SK-N-SH (cell line): ENCODE data around the gene PET100. TPM values are rescaled to one million over a fixed set of nuclear protein-coding genes. Genes with fewer than 3 reads are reported as not detected.

Experiments used
- CTCF ChIA-PET: fragments of 300-600, 350-600 bp; formaldehyde crosslinking; extraction: SDS; loops from one replicate; lab custom pipeline; 2021; lab: Yijun Ruan, JAX
- POLR2A ChIA-PET: fragments of 350-600 bp; sonication (Branson Sonifier 250); formaldehyde crosslinking; extraction: SDS; loops from one replicate; lab custom pipeline; 2020; ENCODE audit warnings: antibody characterized with exemption, inconsistent platforms; lab: Yijun Ruan, JAX
- DNase-seq: peaks from one replicate; pipeline ENCODE4 v3.0.0; 2012
- H2AFZ ChIP-seq: fragments of 200-600 bp; sonication (generic); 2 replicates; pipeline ENCODE4 v1.8.1; 2016; ENCODE audit warnings: antibody characterized with exemption, mild to moderate bottlenecking, low read depth
- H3F3A ChIP-seq: fragments of 200-600 bp; sonication (generic); replicated peaks from 2 replicates; pipeline ENCODE3; 2016; ENCODE audit warnings: antibody characterized with exemption, mild to moderate bottlenecking; ENCODE audit not compliant: insufficient read depth
- H3K27ac ChIP-seq, 2 experiments: fragments of 200-500 bp in 1 of 2; fragments of 200-600 bp in 1 of 2; sonication (Bioruptor generic) in 1 of 2; sonication (generic), shearing (Covaris generic) in 1 of 2; 2 replicates each; pipeline versions ENCODE4 v1.5.1 to v1.6.1; 2014 to 2016; ENCODE audit warnings: low read depth in 2 of 2, inconsistent platforms in 1 of 2, low read length in 1 of 2, mild to moderate bottlenecking in 1 of 2, mixed read lengths in 1 of 2
- H3K27me3 ChIP-seq: fragments of 200-600 bp; sonication (generic), shearing (Covaris generic); 2 replicates; pipeline ENCODE4 v1.6.1; 2016; ENCODE audit warnings: mixed run types; ENCODE audit not compliant: insufficient read depth
- H3K36me3 ChIP-seq, 2 experiments: fragments of 200-500 bp in 1 of 2; fragments of 200-600 bp in 1 of 2; sonication (Bioruptor generic) in 1 of 2; sonication (generic) in 1 of 2; replicated peaks in 1 of 2; 2 replicates each; pipeline versions ENCODE3 to v1.5.1; 2014 to 2016; ENCODE audit warnings: low read length in 1 of 2, mild to moderate bottlenecking in 1 of 2; ENCODE audit not compliant: insufficient read depth in 2 of 2, control insufficient read depth in 1 of 2
- H3K4me1 ChIP-seq, 2 experiments: fragments of 200-500 bp in 1 of 2; fragments of 200-600 bp in 1 of 2; sonication (Bioruptor generic) in 1 of 2; sonication (generic), shearing (Covaris generic) in 1 of 2; 2 replicates each; pipeline versions ENCODE4 v1.5.1 to v1.6.1; 2014 to 2016; ENCODE audit warnings: low read depth in 1 of 2, low read length in 1 of 2, mixed run types in 1 of 2; ENCODE audit not compliant: insufficient read depth in 2 of 2, control insufficient read depth in 1 of 2
- H3K4me2 ChIP-seq: fragments of 200-600 bp; sonication (generic), shearing (Covaris generic); 2 replicates; pipeline ENCODE4 v1.6.1; 2017; ENCODE audit warnings: mixed run types
- H3K4me3 ChIP-seq, 2 experiments: fragments of 200-500 bp in 1 of 2; fragments of 200-600 bp in 1 of 2; sonication (Bioruptor generic) in 1 of 2; sonication (generic), shearing (Covaris generic) in 1 of 2; 2 replicates each; pipeline versions ENCODE4 v1.5.1 to v1.8.1; 2014 to 2016; ENCODE audit warnings: low read depth in 2 of 2, inconsistent platforms in 1 of 2, low read length in 1 of 2, mild to moderate bottlenecking in 1 of 2, mixed read lengths in 1 of 2, moderate library complexity in 1 of 2
- H3K79me2 ChIP-seq: fragments of 200-600 bp; sonication (generic); 2 replicates; pipeline ENCODE4 v1.8.1; 2017; ENCODE audit warnings: mild to moderate bottlenecking; ENCODE audit not compliant: insufficient read depth
- H3K9ac ChIP-seq: fragments of 200-600 bp; sonication (generic); 2 replicates; pipeline ENCODE4 v1.6.1; 2017; ENCODE audit warnings: mixed run types
- H3K9me2 ChIP-seq: fragments of 200-600 bp; sonication (generic); 2 replicates; pipeline ENCODE4 v1.6.1; 2017; ENCODE audit warnings: mixed run types
- H3K9me3 ChIP-seq: fragments of 200-600 bp; sonication (generic); 2 replicates; pipeline ENCODE4 v1.6.1; 2017; ENCODE audit warnings: mixed run types, mild to moderate bottlenecking, moderate library complexity
- H4K20me1 ChIP-seq: fragments of 200-600 bp; sonication (generic); 2 replicates; pipeline ENCODE4 v1.6.1; 2017; ENCODE audit warnings: mild to moderate bottlenecking, mixed run types; ENCODE audit not compliant: insufficient read depth
- CHD2 ChIP-seq: fragments of 150-350 bp; IDR thresholded peaks from 2 replicates; pipeline ENCODE4 v1.6.1; 2018; ENCODE audit warnings: low read length; ENCODE audit not compliant: partially characterized antibody
- FOXJ3 ChIP-seq: sonication (generic); formaldehyde crosslinking; IDR thresholded peaks from 2 replicates; pipeline ENCODE4 v1.5.1; 2020; ENCODE audit warnings: mild to moderate bottlenecking, missing genetic modification reagents
- NFIC ChIP-seq: IDR thresholded peaks from 2 replicates; pipeline ENCODE4 v1.4.0; 2012; ENCODE audit warnings: borderline replicate concordance
- NRF1 ChIP-seq: IDR thresholded peaks from 2 replicates; pipeline ENCODE4 v1.6.1; 2012; ENCODE audit warnings: low read depth, mild to moderate bottlenecking, low read length
- RAD21 ChIP-seq: IDR thresholded peaks from 2 replicates; pipeline ENCODE4 v1.6.1; 2012; ENCODE audit warnings: mild to moderate bottlenecking, low read length
- RFX5 ChIP-seq: IDR thresholded peaks from 2 replicates; pipeline ENCODE4 v1.6.1; 2012; ENCODE audit warnings: mild to moderate bottlenecking, improper control_type of control experiment, low read length
- TAF1 ChIP-seq: IDR thresholded peaks from 2 replicates; pipeline ENCODE4 v1.6.1; 2012; ENCODE audit warnings: low read depth, mild to moderate bottlenecking, low read length, moderate library complexity, borderline replicate concordance
- TEAD4 ChIP-seq: IDR thresholded peaks from 2 replicates; pipeline ENCODE4 v1.4.0; 2012; ENCODE audit warnings: mild to moderate bottlenecking, borderline replicate concordance; ENCODE audit not compliant: insufficient read depth
- YY1 ChIP-seq: IDR thresholded peaks from 2 replicates; pipeline ENCODE4 v1.4.0; 2012; ENCODE audit warnings: low read depth, mild to moderate bottlenecking
- WGBS: methylation state at CpG from one replicate; pipeline ENCODE4 v1.1.6; 2017; ENCODE audit warnings: low lambda C conversion rate; 5-methylcytosine and 5-hydroxymethylcytosine counted together
- polyA plus RNA-seq, 3 experiments: library from polyadenylated mRNA; depleted of rRNA; stranded (reverse); fragments of >200 nt; gene quantifications; 2 replicates each; pipeline ENCODE4 v1.2.3, GENCODE V29; 2012
- TF ChIP-seq, protein P1 (sequence below): IDR thresholded peaks from 2 replicates; pipeline ENCODE4; 2012
- TF ChIP-seq, protein P2 (sequence below): IDR thresholded peaks from 2 replicates; pipeline ENCODE4 v1.6.1; 2012; ENCODE audit warnings: mild to moderate bottlenecking, low read depth, low read length, moderate library complexity

PET100 gene
- polyA plus RNA-seq, 1 of the 3 experiments (the other 2 are of a cell fraction), result 48.1 TPM

DNA sequence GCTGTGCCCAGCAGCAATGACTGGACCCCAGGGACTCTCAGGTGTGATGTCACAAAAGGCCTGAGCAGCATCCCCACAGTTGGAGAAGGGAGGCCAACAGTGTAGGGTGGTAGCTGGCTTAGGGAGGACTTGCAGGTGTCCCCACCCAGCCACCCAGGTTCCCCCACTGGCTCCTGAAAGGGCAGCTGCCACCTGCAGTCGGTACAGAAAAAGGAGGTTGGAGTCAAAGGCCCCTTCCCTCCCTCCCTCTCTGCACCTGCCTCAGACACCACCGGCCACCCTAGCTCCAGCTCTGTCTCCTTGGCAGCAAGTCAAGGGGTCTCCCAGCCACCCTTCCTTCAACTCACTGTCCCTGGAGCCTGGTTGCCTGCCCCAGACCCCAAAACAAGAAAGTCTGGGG, 4.1 kb downstream of the PET100 start, which contains the start of gene PCP2 (continued):
- TF ChIP-seq, protein P1, sequence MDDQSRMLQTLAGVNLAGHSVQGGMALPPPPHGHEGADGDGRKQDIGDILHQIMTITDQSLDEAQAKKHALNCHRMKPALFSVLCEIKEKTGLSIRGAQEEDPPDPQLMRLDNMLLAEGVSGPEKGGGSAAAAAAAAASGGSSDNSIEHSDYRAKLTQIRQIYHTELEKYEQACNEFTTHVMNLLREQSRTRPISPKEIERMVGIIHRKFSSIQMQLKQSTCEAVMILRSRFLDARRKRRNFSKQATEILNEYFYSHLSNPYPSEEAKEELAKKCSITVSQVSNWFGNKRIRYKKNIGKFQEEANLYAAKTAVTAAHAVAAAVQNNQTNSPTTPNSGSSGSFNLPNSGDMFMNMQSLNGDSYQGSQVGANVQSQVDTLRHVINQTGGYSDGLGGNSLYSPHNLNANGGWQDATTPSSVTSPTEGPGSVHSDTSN, result no peak
- TF ChIP-seq FOXJ3 (CRISPR knock-in tag) (no peak), RAD21 (no peak)
- TF ChIP-seq, protein P2, sequence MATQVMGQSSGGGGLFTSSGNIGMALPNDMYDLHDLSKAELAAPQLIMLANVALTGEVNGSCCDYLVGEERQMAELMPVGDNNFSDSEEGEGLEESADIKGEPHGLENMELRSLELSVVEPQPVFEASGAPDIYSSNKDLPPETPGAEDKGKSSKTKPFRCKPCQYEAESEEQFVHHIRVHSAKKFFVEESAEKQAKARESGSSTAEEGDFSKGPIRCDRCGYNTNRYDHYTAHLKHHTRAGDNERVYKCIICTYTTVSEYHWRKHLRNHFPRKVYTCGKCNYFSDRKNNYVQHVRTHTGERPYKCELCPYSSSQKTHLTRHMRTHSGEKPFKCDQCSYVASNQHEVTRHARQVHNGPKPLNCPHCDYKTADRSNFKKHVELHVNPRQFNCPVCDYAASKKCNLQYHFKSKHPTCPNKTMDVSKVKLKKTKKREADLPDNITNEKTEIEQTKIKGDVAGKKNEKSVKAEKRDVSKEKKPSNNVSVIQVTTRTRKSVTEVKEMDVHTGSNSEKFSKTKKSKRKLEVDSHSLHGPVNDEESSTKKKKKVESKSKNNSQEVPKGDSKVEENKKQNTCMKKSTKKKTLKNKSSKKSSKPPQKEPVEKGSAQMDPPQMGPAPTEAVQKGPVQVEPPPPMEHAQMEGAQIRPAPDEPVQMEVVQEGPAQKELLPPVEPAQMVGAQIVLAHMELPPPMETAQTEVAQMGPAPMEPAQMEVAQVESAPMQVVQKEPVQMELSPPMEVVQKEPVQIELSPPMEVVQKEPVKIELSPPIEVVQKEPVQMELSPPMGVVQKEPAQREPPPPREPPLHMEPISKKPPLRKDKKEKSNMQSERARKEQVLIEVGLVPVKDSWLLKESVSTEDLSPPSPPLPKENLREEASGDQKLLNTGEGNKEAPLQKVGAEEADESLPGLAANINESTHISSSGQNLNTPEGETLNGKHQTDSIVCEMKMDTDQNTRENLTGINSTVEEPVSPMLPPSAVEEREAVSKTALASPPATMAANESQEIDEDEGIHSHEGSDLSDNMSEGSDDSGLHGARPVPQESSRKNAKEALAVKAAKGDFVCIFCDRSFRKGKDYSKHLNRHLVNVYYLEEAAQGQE, result no peak

DNA sequence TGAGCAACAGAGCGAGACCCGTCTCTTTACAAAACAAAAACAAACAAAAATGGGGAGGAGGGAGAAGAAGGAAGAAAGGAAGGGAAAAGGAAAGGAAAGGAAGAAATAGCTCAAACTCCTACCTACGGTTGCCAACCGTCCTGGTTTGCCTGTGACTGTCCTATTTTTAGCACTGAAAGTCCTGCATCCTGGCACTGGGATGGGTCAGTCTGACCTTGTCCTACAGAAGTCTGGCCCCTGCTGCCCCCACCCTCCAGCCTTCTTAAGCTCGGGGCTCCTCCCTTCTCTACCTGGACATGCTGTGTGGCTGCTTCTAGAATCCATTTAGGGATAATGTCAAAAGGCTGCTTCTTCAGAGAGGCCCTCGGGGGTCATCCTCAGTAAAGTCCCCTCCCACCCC, 6.1 kb downstream of the PET100 start:
- CTCF ChIA-PET, result interaction anchor here (1.1 to 5.5 kb wide), 5 partner anchors 9 to 163 kb away, joined by 5 to 25 read pairs (median 7); partner anchors contain the start of gene TRAPPC5
- WGBS, result 13% methylated on average over 6 of the region's 6 CpGs

More for the DNA sequence above, 6.1 kb downstream of the PET100 start:
- POLR2A ChIA-PET, result interaction anchor here (1.2 kb wide), 1 partner anchor 45 kb away, joined by 3 read pairs; the partner anchor contains the start of gene TRAPPC5
- Histone ChIP-seq H3K9me2 (no peaks in the 10 kb centered on the region), H3K4me1 (peaks cover 0 to 5% of the 10 kb centered on the region in 2 experiments; a peak in 1 of 4 replicates), H3K9me3 (no peaks in the 10 kb centered on the region), H3K27me3 (peaks cover 37% of the 10 kb centered on the region), H3K79me2 (peaks cover 5% of the 10 kb centered on the region; the same call in 1 of the 2 replicates), H3K9ac (no peak overlapping the region), H3F3A (peaks cover 4% of the 10 kb centered on the region), H3K27ac (no peak overlapping the region), H3K4me2 (no peak overlapping the region), H4K20me1 (no peaks in the 10 kb centered on the region), H3K36me3 (no peaks in the 10 kb centered on the region), H3K4me3 (no peak overlapping the region), H2AFZ (no peak overlapping the region)
- no peak for DNase-seq
- TF ChIP-seq TAF1 (no peak), YY1 (no peak), RFX5 (no peak), CHD2 (no peak), NFIC (no peak), TEAD4 (no peak), NRF1 (no peak)
- TF ChIP-seq, protein P2, result no peak
